Common myeloid progenitor, CD34-positive (primary cell): ENCODE results near the gene OVAAL.
"Not testable (repeated sequence)": the region's sequence is repeated elsewhere in the genome, so short reads cannot be mapped to it uniquely, and the experiment has no call there.

ENCODE experiments used
- CTCF ChIA-PET: fragments of 350-600 bp; sonication (Branson Sonifier 250); formaldehyde crosslinking; loops from one replicate; lab custom pipeline; 2021; ENCODE audit warnings: antibody characterized with exemption; lab: Charles Lee
- POLR2A ChIA-PET: fragments of 350-600 bp; sonication (Branson Sonifier 250); formaldehyde crosslinking; loops from one replicate; lab custom pipeline; 2021; ENCODE audit warnings: antibody characterized with exemption; lab: Charles Lee
- DNase-seq, 3 donors: peaks; one replicate each; pipeline versions ENCODE4 v3.0.0 to v3.0.0-alpha.2; 2013
- H3K27ac ChIP-seq, 2 experiments: 1 replicate in 1 of 2; 2 replicates in 1 of 2; pipeline ENCODE4 v1.7.0; 2013; ENCODE audit warnings: inconsistent platforms in 2 of 2, low read length in 2 of 2, mild to moderate bottlenecking in 2 of 2, low read depth in 1 of 2, moderate library complexity in 1 of 2; ENCODE audit not compliant: severe bottlenecking in 2 of 2, insufficient read depth in 1 of 2, poor library complexity in 1 of 2
- H3K27me3 ChIP-seq, 5 experiments: replicated peaks in 2 of 5; 1 replicate in 3 of 5; 2 replicates in 2 of 5; pipeline versions ENCODE4 v1.6.1 to v1.7.0; 2013; ENCODE audit warnings: low read length in 4 of 5, mild to moderate bottlenecking in 2 of 5, moderate library complexity in 2 of 5, inconsistent platforms in 1 of 5; ENCODE audit not compliant: insufficient read depth in 5 of 5, control insufficient read depth in 4 of 5
- H3K36me3 ChIP-seq, 4 experiments: 1 replicate in 2 of 4; 2 replicates in 2 of 4; pipeline versions ENCODE4 v1.6.1 to v1.7.0; 2013; ENCODE audit warnings: low read length in 3 of 4, control low read depth in 1 of 4, mild to moderate bottlenecking in 1 of 4; ENCODE audit not compliant: control insufficient read depth in 4 of 4, insufficient read depth in 4 of 4
- H3K4me1 ChIP-seq, 4 experiments: 1 replicate in 3 of 4; 2 replicates in 1 of 4; pipeline versions ENCODE4 v1.6.1 to v1.7.1; 2013; ENCODE audit warnings: low read length in 3 of 4, mild to moderate bottlenecking in 3 of 4, control low read depth in 1 of 4, inconsistent platforms in 1 of 4, moderate library complexity in 1 of 4; ENCODE audit not compliant: control insufficient read depth in 4 of 4, insufficient read depth in 4 of 4; ENCODE audit errors: control extremely low read depth in 1 of 4
- H3K4me3 ChIP-seq, 7 experiments: 1 replicate in 4 of 7; 2 replicates in 3 of 7; pipeline versions ENCODE4 v1.5.1 to v1.7.0; 2013; ENCODE audit warnings: mild to moderate bottlenecking in 7 of 7, low read length in 6 of 7, moderate library complexity in 6 of 7, inconsistent platforms in 2 of 7, low read depth in 2 of 7, control low read depth in 1 of 7; ENCODE audit not compliant: insufficient read depth in 4 of 7, control insufficient read depth in 1 of 7; ENCODE audit errors: extremely low read depth in 1 of 7
- H3K9me3 ChIP-seq, 5 experiments: 1 replicate in 4 of 5; 2 replicates in 1 of 5; pipeline versions ENCODE4 v1.6.1 to v1.7.1; 2013; ENCODE audit warnings: low read length in 4 of 5, mild to moderate bottlenecking in 2 of 5, inconsistent platforms in 1 of 5, low read depth in 1 of 5, moderate library complexity in 1 of 5; ENCODE audit not compliant: control insufficient read depth in 4 of 5, insufficient read depth in 2 of 5; ENCODE audit errors: control extremely low read depth in 1 of 5
- WGBS: methylation state at CpG from one replicate; pipeline ENCODE4 v1.1.5; 2013; ENCODE audit not compliant: insufficient coverage; 5-methylcytosine and 5-hydroxymethylcytosine counted together

The OVAAL gene

DNA sequence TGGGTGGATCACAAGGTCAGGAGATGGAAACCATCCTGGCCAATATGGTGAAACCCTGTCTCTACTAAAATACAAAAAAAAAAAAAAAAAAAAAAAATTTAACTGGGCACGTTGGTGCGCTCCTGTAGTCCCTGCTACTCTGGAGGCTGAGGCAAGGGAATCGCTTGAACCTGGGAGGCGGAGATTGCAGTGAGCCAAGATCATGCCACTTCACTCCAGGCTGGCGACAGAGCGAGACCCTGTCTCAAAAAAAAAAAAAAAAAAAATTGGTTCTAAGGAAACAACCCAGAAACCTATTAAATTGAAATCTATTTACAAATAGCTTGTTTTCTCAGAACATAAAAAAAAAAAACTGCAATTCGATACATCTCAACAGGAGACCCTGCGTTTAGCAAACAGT lies 9.0 kb upstream of the OVAAL start:
- CTCF ChIA-PET = interaction anchor here (1.1 kb wide), 1 partner anchor 9 kb away, joined by 3 read pairs; no protein-coding TSS in a partner anchor
- H3K9me3 ChIP-seq, POLR2A ChIA-PET, H3K4me1 ChIP-seq, H3K27ac ChIP-seq, DNase-seq, H3K36me3 ChIP-seq, H3K4me3 ChIP-seq, H3K27me3 ChIP-seq: not testable (repeated sequence)
- 96% methylated on average over 6 of the region's 8 CpGs for WGBS

DNA sequence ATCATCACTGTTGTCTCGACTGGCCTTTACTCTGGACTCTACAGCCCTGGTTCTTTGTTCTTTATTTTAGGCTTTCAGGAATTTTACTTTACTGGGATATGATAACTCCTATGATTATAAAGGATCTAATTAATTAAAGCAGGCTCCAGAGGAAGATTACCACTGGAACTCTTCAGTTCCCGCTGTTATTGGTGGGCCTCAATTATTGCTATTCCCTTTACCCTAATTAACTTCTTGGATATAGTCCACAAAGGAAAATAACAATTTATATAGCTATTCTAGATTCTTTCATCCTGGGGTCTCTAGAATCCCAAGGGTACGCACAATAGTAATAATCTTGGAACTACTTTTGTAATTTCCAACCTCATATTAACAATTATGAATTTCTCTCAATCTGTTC lies 8.5 kb upstream of the OVAAL start:
- CTCF ChIA-PET = interaction anchor here (1.1 kb wide), 1 partner anchor 9 kb away, joined by 3 read pairs; no protein-coding TSS in a partner anchor
- WGBS = 67% methylated on average over 2 of the region's 3 CpGs
- POLR2A ChIA-PET = no interaction called here
- no peak for DNase-seq
- no peaks in the 10 kb centered on the region for H3K27me3 ChIP-seq
- no peak overlapping the region for H3K4me3 ChIP-seq
- no peaks in the 10 kb centered on the region for H3K36me3 ChIP-seq
- H3K27ac ChIP-seq = no peak overlapping the region
- H3K4me1 ChIP-seq = no peaks in the 10 kb centered on the region
- H3K9me3 ChIP-seq = no peaks in the 10 kb centered on the region

DNA sequence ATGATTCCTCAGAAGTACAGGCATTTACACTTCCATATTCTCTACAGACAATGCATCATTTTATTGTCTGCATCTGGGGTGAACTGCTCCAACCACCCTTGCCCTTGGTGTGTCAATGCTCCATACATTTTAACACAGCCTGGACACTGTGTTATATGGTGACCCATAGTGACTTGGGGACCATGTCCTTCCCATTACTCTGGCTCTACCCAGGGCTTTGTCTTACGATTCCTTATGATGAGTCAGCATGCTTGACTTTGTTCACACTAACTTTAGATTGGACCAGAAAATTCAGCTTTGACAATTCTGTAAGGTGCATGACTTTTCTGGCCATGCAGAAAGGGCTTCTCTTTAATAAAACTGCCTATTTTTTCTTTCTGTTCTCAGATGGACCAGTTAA lies 6.8 kb upstream of the OVAAL start:
- Histone ChIP-seq H3K9me3 (no peaks in the 10 kb centered on the region), H3K27me3 (no peaks in the 10 kb centered on the region), H3K27ac (no peak overlapping the region), H3K4me1 (no peaks in the 10 kb centered on the region), H3K36me3 (no peaks in the 10 kb centered on the region), H3K4me3 (no peak overlapping the region)
- no peak for DNase-seq
- ChIA-PET POLR2A (no interaction called here), CTCF (interaction anchor here (0.6 kb wide), 1 partner anchor 321 kb away, joined by 5 read pairs; no protein-coding TSS in a partner anchor)
- WGBS = 100% methylated on average over 1 of the region's 1 CpG

DNA sequence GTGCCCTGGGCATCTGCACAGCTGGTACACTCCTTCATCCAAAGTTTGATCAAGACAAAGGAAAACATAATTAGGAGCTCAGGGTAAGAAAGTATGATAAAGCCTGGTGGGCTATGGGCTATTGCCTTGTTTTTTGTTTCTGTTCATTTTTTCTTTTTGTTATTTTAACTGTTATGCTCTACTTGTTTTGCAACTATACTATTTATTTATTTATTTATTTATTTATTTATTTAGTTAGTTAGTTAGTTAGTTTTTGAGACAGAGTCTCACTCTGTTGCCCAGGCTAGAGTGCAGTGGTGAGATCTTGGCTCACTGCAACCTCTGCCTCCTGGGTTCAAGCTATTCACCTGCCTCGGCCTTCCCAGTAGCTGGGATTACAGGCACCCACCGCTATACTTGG lies 5.7 kb upstream of the OVAAL start:
- H3K9me3 ChIP-seq, H3K36me3 ChIP-seq, POLR2A ChIA-PET, H3K27ac ChIP-seq, H3K4me1 ChIP-seq, DNase-seq, H3K27me3 ChIP-seq, H3K4me3 ChIP-seq: not testable (repeated sequence)
- WGBS = 92% methylated on average over 2 of the region's 2 CpGs
- CTCF ChIA-PET = interaction anchor here (1.2 kb wide), 1 partner anchor 42 kb away, joined by 3 read pairs; no protein-coding TSS in a partner anchor

DNA sequence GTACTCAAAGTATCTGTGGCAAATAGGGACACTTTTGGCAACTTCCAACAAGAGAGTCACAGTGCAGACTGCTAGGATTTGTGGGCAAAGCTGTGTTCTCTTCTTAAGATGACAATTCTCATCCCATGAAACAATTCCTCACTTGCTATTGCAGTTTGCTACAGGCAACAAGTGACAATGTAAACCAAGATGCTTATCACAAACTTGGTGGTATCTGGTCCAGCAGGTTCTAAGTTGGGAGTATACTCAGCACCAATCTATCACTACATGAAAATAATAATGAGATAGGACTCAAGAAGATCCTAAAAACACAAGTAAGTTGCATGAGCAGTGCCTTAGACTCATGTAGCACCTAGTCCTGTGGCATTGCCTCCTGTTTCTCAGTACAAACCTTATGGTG lies 3.4 kb upstream of the OVAAL start:
- H3K27me3 ChIP-seq = no peaks in the 10 kb centered on the region
- no peaks in the 10 kb centered on the region for H3K36me3 ChIP-seq
- H3K9me3 ChIP-seq = no peaks in the 10 kb centered on the region
- no peaks in the 10 kb centered on the region for H3K4me1 ChIP-seq
- POLR2A ChIA-PET = no interaction called here
- no peak for DNase-seq
- H3K27ac ChIP-seq = no peak overlapping the region
- CTCF ChIA-PET = interaction anchor here (1.1 kb wide), 1 partner anchor 40 kb away, joined by 3 read pairs; no protein-coding TSS in a partner anchor
- no peak overlapping the region for H3K4me3 ChIP-seq

DNA sequence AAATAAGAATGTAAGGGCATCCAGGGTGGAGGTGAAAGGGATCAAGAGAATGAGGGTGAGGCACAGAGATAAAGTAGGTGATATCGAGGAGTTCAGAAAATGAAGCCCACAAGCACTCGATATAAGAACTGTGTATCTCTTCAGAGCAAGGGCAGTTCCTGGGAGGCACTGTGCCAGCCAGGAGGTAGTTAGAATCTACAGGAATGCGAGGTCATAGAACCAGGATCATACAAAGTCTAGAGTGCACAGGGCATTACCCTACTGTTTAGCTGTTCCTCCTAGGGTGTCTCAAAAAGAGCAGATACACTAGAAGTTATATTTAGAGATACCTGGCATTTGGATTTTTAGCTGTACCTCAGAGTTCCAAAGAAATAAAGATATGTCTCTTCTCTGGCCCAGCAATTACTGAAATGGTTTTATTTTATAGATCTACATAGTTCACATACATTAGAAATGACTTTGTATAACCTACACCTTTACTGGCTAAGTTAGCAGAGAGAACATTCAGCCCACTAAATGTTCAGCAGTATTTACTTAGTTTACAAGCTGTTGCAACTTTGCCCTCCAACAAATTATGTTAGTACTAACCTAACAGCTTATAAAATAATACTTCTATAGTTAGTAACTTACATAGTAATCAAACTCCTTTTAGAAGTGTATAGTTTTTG lies 1.6 kb downstream of the OVAAL start:
- WGBS = 81% methylated on average over 3 of the region's 3 CpGs
- DNase-seq = no peak
- ChIA-PET POLR2A (no interaction called here), CTCF (no interaction called here)
- H3K9me3 ChIP-seq = no peaks in the 10 kb centered on the region
- H3K27me3 ChIP-seq = no peaks in the 10 kb centered on the region
- H3K36me3 ChIP-seq = no peaks in the 10 kb centered on the region
- peaks cover 0 to 3% (median 0%) of the 10 kb centered on the region in 4 experiments for H3K4me1 ChIP-seq
- H3K4me3 ChIP-seq = no peak overlapping the region
- H3K27ac ChIP-seq = no peak overlapping the region

DNA sequence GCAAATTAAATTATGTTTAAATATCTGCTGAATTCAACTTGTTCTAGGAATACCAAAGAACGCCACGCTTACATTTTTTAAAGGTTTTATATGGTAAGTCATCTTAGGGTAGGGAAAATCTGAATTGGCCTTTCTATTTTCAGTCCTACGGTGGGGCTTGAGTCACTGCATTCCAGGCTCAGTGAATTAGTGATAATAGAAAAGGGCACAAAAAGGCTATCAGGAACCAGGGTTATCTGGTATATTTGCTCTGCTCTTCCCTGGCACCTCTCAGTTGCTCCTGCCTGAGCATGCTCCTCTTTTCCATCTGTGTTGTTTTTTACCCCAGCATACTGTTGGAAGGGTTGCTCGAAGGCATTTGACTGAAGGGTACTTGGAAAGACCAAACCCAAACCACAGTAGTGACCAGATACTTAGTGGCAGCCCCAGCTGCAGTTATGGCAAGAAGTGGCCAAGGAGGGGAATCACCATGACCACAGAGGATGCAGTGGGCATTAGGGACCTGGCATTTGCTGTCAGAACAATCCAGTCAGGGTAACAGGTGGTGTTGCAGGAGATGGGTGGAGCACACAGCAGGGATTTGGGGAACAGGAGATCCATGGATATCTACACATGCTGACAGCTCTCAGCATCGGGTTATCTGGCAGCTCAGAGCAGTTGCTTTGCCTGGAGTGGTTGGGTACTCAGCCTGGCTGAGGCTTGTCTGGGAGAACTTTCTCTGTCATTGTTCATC lies 2.3 kb downstream of the OVAAL start:
- H3K36me3 ChIP-seq = no peaks in the 10 kb centered on the region
- H3K27me3 ChIP-seq = no peaks in the 10 kb centered on the region
- H3K4me1 ChIP-seq = peaks cover 0 to 3% (median 0%) of the 10 kb centered on the region in 4 experiments
- H3K9me3 ChIP-seq = no peaks in the 10 kb centered on the region
- WGBS = 100% methylated on average over 2 of the region's 5 CpGs
- ChIA-PET CTCF (no interaction called here), POLR2A (no interaction called here)
- DNase-seq = no peak
- H3K4me3 ChIP-seq = no peak overlapping the region
- no peak overlapping the region for H3K27ac ChIP-seq
